OCI-LY7 (cell line): ENCODE results near the gene BIRC5. TPM values are rescaled to one million over a fixed set of nuclear protein-coding genes. Genes with fewer than 3 reads are reported as not detected.

Experiments used
- BruUV-seq: library from RNA; stranded (reverse); fragments of 400-500 nt; replicated peaks from 2 replicates; lab custom pipeline; 2021; lab: Mats Ljungman, UMichigan
- CTCF ChIA-PET: fragments of 300-600 bp; sonication (Branson Sonifier 250); formaldehyde crosslinking; loops from one replicate; lab custom pipeline; 2022; ENCODE audit warnings: antibody characterized with exemption; ENCODE audit not compliant: unreplicated experiment; lab: Charles Lee
- POLR2A ChIA-PET: fragments of 300-600 bp; sonication (Branson Sonifier 250); formaldehyde crosslinking; loops from one replicate; lab custom pipeline; 2022; ENCODE audit warnings: antibody characterized with exemption; lab: Charles Lee
- DNase-seq: peaks from one replicate; pipeline ENCODE4 v3.0.0-alpha.2; 2015; ENCODE audit warnings: low spot score
- H2AFZ ChIP-seq: fragments of 200-600 bp; sonication (generic), shearing (Covaris generic); 2 replicates; pipeline ENCODE4 v1.6.1; 2014; ENCODE audit warnings: mild to moderate bottlenecking, antibody characterized with exemption, low read length, moderate library complexity
- H3K27ac ChIP-seq: fragments of 200-600 bp; sonication (generic); 2 replicates; pipeline ENCODE4 v1.5.1; 2014; ENCODE audit warnings: mixed run types, low read depth, mild to moderate bottlenecking, moderate library complexity, low read length, inconsistent platforms; ENCODE audit not compliant: poor library complexity, severe bottlenecking
- H3K36me3 ChIP-seq: fragments of 200-600 bp; sonication (generic); 2 replicates; pipeline ENCODE4 v1.6.1; 2014; ENCODE audit warnings: mild to moderate bottlenecking, antibody characterized with exemption, low read length, moderate library complexity, mixed read lengths; ENCODE audit not compliant: insufficient read depth
- H3K4me1 ChIP-seq: fragments of 200-600 bp; sonication (generic); 2 replicates; pipeline ENCODE4 v1.5.1; 2014; ENCODE audit warnings: mild to moderate bottlenecking, low read length; ENCODE audit not compliant: insufficient read depth, poor library complexity, severe bottlenecking
- H3K4me2 ChIP-seq: fragments of 200-600 bp; sonication (generic); 2 replicates; pipeline ENCODE4 v1.6.1; 2014; ENCODE audit warnings: mild to moderate bottlenecking, low read length
- H3K4me3 ChIP-seq: fragments of 200-600 bp; sonication (generic); 2 replicates; pipeline ENCODE4 v1.5.1; 2014; ENCODE audit warnings: mild to moderate bottlenecking, low read depth, low read length; ENCODE audit not compliant: poor library complexity, severe bottlenecking
- H3K79me2 ChIP-seq: fragments of 200-600 bp; sonication (generic); 2 replicates; pipeline ENCODE4 v1.6.1; 2016; ENCODE audit warnings: low read depth, mild to moderate bottlenecking, low read length, moderate library complexity, mixed read lengths; ENCODE audit not compliant: insufficient read depth
- H3K9me2 ChIP-seq: fragments of 200-600 bp; sonication (generic); 2 replicates; pipeline ENCODE4 v1.6.1; 2016; ENCODE audit warnings: mild to moderate bottlenecking, low read length, mixed read lengths; ENCODE audit not compliant: insufficient read depth
- H3K9me3 ChIP-seq: fragments of 200-600 bp; sonication (generic); 2 replicates; pipeline ENCODE4 v1.6.1; 2014; ENCODE audit warnings: mild to moderate bottlenecking, mixed run types, low read length, mixed read lengths
- H4K20me1 ChIP-seq: fragments of 200-600 bp; sonication (generic); 2 replicates; pipeline ENCODE4 v1.6.1; 2014; ENCODE audit warnings: mild to moderate bottlenecking, antibody characterized with exemption, low read length, moderate library complexity, mixed read lengths; ENCODE audit not compliant: insufficient read depth
- CTCF ChIP-seq: fragments of 200-600 bp; sonication (generic); conservative IDR thresholded peaks from 2 replicates; pipeline ENCODE4 v1.5.1; 2014; ENCODE audit warnings: mild to moderate bottlenecking, antibody characterized with exemption, low read length, moderate library complexity, mixed read lengths
- EZH2phosphoT487 ChIP-seq: fragments of 200-600 bp; sonication (generic); IDR thresholded peaks from 2 replicates; pipeline ENCODE4 v1.6.1; 2018; ENCODE audit warnings: low read depth, borderline replicate concordance, mild to moderate bottlenecking, mixed run types, antibody characterized with exemption, low read length, moderate library complexity, mixed read lengths
- intact Hi-C: fragments of 100-400 bp; cut with micrococcal nuclease; formaldehyde crosslinking; loops from one replicate; pipeline ENCODE4 v1.10.0; 2022; ENCODE audit not compliant: unreplicated experiment
- total RNA-seq, 2 experiments: library from RNA; depleted of rRNA in 1 of 2; stranded (reverse); fragments of >200 nt in 1 of 2; shearing (Covaris generic) in 1 of 2; gene quantifications; 2 replicates each; pipeline ENCODE4 v1.2.3, GENCODE V29; 2014 to 2022

The BIRC5 gene
- total RNA-seq, 2 experiments from 2014 or later: 184 to 266 TPM

DNA sequence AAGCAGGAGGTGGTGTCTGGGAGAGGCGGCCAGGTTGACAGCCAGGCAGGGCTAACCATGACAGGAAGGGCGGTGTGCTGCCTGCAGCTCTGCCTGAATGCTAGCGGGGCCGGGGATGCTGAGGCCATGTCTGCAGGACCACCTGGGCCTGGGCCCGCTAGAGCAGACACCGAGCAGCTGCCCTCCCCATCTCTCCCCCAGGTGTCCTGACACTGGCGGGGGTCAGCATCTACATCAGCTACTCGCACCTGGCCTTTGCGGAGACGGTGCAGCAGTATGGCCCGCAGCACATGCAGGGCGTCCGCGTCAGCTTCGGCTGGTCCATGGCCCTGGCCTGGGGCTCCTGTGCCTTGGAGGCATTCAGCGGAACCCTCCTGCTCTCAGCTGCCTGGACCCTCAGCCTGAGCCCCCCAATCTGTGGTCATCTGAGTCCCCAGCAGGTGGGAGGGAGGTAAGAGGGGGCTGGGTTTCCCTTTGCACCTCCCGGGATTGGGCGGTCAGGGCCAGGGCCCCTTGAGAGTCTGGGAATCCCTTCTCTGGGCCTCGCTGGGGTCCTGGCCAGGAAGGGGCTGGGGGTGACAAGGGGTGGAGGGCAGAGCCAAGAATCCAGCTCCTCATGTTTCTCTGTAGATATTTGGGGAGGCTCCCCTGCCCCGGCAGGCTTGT, 24.9 kb downstream of the BIRC5 start:
- Histone ChIP-seq H3K4me1 (peaks cover 66% of the 10 kb centered on the region), H3K36me3 (no peaks in the 10 kb centered on the region), H3K9me3 (no peaks in the 10 kb centered on the region), H2AFZ (no peak overlapping the region; the same call in 1 of the 2 replicates), H3K4me2 (peak overlapping the region; percentile 62), H4K20me1 (no peaks in the 10 kb centered on the region), H3K9me2 (no peaks in the 10 kb centered on the region), H3K27ac (peak overlapping the region; percentile 44), H3K4me3 (peak overlapping the region; percentile 14), H3K79me2 (no peaks in the 10 kb centered on the region)
- CTCF ChIA-PET: interaction anchor here (0.6 kb wide), 1 partner anchor 13 kb away, joined by 3 read pairs; no protein-coding TSS in a partner anchor
- intact Hi-C loops: no loop called here
- no TSS peak for BruUV-seq
- POLR2A ChIA-PET: interaction anchor here (0.6 kb wide), 1 partner anchor 40 kb away, joined by 3 read pairs; no protein-coding TSS in a partner anchor
- TF ChIP-seq EZH2phosphoT487 (no peak), CTCF (no peak)
- peak; percentile 55 for DNase-seq

GRCh38 chr17:78239489-78239931, 25.5 kb downstream of the BIRC5 start:
- intact Hi-C loops: no loop called here
- peak; percentile 92 for DNase-seq
- CTCF ChIA-PET: interaction anchor here (0.6 kb wide), 1 partner anchor 107 kb away, joined by 3 read pairs; no protein-coding TSS in a partner anchor
- Histone ChIP-seq H3K9me3 (no peaks in the 10 kb centered on the region), H3K36me3 (no peaks in the 10 kb centered on the region), H3K4me2 (peak overlapping the region; percentile 62), H3K27ac (peak overlapping the region; percentile 44), H3K4me1 (peaks cover 66% of the 10 kb centered on the region), H4K20me1 (no peaks in the 10 kb centered on the region), H2AFZ (no peak overlapping the region; the same call in 1 of the 2 replicates), H3K9me2 (no peaks in the 10 kb centered on the region), H3K79me2 (no peaks in the 10 kb centered on the region), H3K4me3 (peak overlapping the region; percentile 14)
- TF ChIP-seq CTCF (no peak), EZH2phosphoT487 (no peak)
- no TSS peak for BruUV-seq
- POLR2A ChIA-PET: no interaction called here
